Measurements from ENCODE around the gene CEACAM8.

- TF ChIP-seq, protein P1, sequence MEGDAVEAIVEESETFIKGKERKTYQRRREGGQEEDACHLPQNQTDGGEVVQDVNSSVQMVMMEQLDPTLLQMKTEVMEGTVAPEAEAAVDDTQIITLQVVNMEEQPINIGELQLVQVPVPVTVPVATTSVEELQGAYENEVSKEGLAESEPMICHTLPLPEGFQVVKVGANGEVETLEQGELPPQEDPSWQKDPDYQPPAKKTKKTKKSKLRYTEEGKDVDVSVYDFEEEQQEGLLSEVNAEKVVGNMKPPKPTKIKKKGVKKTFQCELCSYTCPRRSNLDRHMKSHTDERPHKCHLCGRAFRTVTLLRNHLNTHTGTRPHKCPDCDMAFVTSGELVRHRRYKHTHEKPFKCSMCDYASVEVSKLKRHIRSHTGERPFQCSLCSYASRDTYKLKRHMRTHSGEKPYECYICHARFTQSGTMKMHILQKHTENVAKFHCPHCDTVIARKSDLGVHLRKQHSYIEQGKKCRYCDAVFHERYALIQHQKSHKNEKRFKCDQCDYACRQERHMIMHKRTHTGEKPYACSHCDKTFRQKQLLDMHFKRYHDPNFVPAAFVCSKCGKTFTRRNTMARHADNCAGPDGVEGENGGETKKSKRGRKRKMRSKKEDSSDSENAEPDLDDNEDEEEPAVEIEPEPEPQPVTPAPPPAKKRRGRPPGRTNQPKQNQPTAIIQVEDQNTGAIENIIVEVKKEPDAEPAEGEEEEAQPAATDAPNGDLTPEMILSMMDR (IDR thresholded peaks at IDR 0.05) = no peak
- no peak for TF ChIP-seq POLR2A (IDR thresholded peaks at IDR 0.05)
Measured at GRCh38 chr19:42534391-42534790, 60.3 kb downstream of the CEACAM8 start.

All from testis (tissue), 2 donors.